Neural crest cell (in vitro differentiated cells): ENCODE measurements around the gene HAUS1. TPM values are rescaled to one million over a fixed set of nuclear protein-coding genes. Genes with fewer than 3 reads are reported as not detected.

ENCODE experiments used
- DNase-seq: peaks from one replicate; pipeline ENCODE4 v3.0.0; 2021; ENCODE audit warnings: low read depth, mixed read lengths, low spot score
- H3K27ac Mint-ChIP-seq: one replicate; pipeline ENCODE4 v1.8.0; 2021; ENCODE audit warnings: mild to moderate bottlenecking, mixed read lengths; ENCODE audit not compliant: unreplicated experiment
- H3K27me3 Mint-ChIP-seq: 2 replicates; pipeline ENCODE4 v1.8.0; 2021; ENCODE audit warnings: low read depth, mild to moderate bottlenecking, mixed read lengths
- H3K36me3 Mint-ChIP-seq: 2 replicates; pipeline ENCODE4 v1.8.0; 2021; ENCODE audit warnings: low read depth, mild to moderate bottlenecking, mixed read lengths
- H3K4me1 Mint-ChIP-seq: 2 replicates; pipeline ENCODE4 v1.8.0; 2021; ENCODE audit warnings: mixed read lengths
- H3K4me3 Mint-ChIP-seq: one replicate; pipeline ENCODE4 v1.8.0; 2021; ENCODE audit warnings: mild to moderate bottlenecking, mixed read lengths
- H3K9me3 Mint-ChIP-seq: 2 replicates; pipeline ENCODE4 v1.8.0; 2021; ENCODE audit warnings: mixed read lengths
- CTCF ChIP-seq: fragments of 200-600 bp; sonication (generic); conservative IDR thresholded peaks from 2 replicates; pipeline ENCODE4 v1.5.0; 2021; ENCODE audit warnings: antibody characterized with exemption, mild to moderate bottlenecking
- long read RNA-seq: library from polyadenylated mRNA; unstranded; transcript quantifications from one replicate; pipeline ENCODE4 v2.0.0, GENCODE V29; 2020
- total RNA-seq: library from RNA; stranded (reverse); gene quantifications from 2 replicates; pipeline ENCODE4 v1.2.1, GENCODE V29; 2021

HAUS1 gene
- total RNA-seq: 94.9 and 103 TPM in 2 replicates
- long read RNA-seq, transcript HAUS1-201 (9 exons, 1,125 nt): major isoform, 116 of 142 reads
- long read RNA-seq, partial matches to known transcripts: 5 of 142 reads
- long read RNA-seq, other reads (novel, unspliced or antisense): 15 of 142 reads

GRCh38 chr18:46104128-46104911 is at the start of gene HAUS1:
HAUS1 (plus strand) TSS chr18:46104385; CDS start chr18:46104412, 27 bp downstream.
- Mint-ChIP-seq H3K36me3 (peaks cover 13% of the 10 kb centered on the region), H3K27me3 (no peaks in the 10 kb centered on the region), H3K27ac (peak within 1 kb of the TSS; percentile 97), H3K4me3 (peak within 1 kb of the TSS; percentile 99), H3K4me1 (peaks cover 25% of the 10 kb centered on the region), H3K9me3 (no peaks in the 10 kb centered on the region)
- DNase-seq: peak; percentile 89
- no peak for TF ChIP-seq CTCF

GRCh38 chr18:46054956-46055837 is 49.0 kb upstream of the HAUS1 start:
- no peak for DNase-seq
- no peak for TF ChIP-seq CTCF
- Mint-ChIP-seq H3K27ac (no peak overlapping the region), H3K9me3 (no peaks in the 10 kb centered on the region), H3K36me3 (no peaks in the 10 kb centered on the region), H3K4me3 (no peak overlapping the region), H3K4me1 (no peaks in the 10 kb centered on the region), H3K27me3 (no peaks in the 10 kb centered on the region)

- TF ChIP-seq CTCF: no peak
- Mint-ChIP-seq H3K27me3 (no peaks in the 10 kb centered on the region), H3K9me3 (no peaks in the 10 kb centered on the region), H3K4me1 (no peaks in the 10 kb centered on the region), H3K36me3 (no peaks in the 10 kb centered on the region), H3K27ac (no peak overlapping the region), H3K4me3 (no peak overlapping the region)
- DNase-seq: no peak
Measured at GRCh38 chr18:46055838-46056230, 48.4 kb upstream of the HAUS1 start.

GRCh38 chr18:46060359-46060841 is 43.8 kb upstream of the HAUS1 start:
- TF ChIP-seq CTCF: no peak
- H3K27me3 Mint-ChIP-seq: no peaks in the 10 kb centered on the region
- H3K36me3 Mint-ChIP-seq: no peaks in the 10 kb centered on the region
- no peaks in the 10 kb centered on the region for H3K9me3 Mint-ChIP-seq
- H3K4me3 Mint-ChIP-seq: no peak overlapping the region
- peaks cover 4% of the 10 kb centered on the region for H3K4me1 Mint-ChIP-seq
- no peak overlapping the region for H3K27ac Mint-ChIP-seq
- no peak for DNase-seq

GRCh38 chr18:46061387-46061786 is 42.8 kb upstream of the HAUS1 start:
- Mint-ChIP-seq H3K27ac (no peak overlapping the region), H3K36me3 (no peaks in the 10 kb centered on the region), H3K4me1 (peaks cover 4% of the 10 kb centered on the region), H3K4me3 (no peak overlapping the region), H3K27me3 (no peaks in the 10 kb centered on the region), H3K9me3 (no peaks in the 10 kb centered on the region)
- no peak for DNase-seq
- no peak for TF ChIP-seq CTCF
